Activated CD4-positive, alpha-beta T cell treated with anti-CD3 and anti-CD28 coated beads for 48 hours (primary cell): ENCODE results near the gene OR5J2.
"Not testable (repeated sequence)": the region's sequence is repeated elsewhere in the genome, so short reads cannot be mapped to it uniquely, and the experiment has no call there.

ENCODE experiments used
- DNase-seq: peaks from one replicate; pipeline ENCODE4 v3.0.0-alpha.2; 2020

Gene OR5J2

GRCh38 chr11:56176318-56176717, at the start of gene OR5J2:
Gene OR5J2, plus strand, starts transcription at chr11:56176618. Its CDS starts 0 bp downstream, at chr11:56176618.
- DNase-seq, result no peak

- no peak for DNase-seq
These were observed 36.2 kb upstream of the OR5J2 start, which contains the start of gene OR8J3 for GRCh38 chr11:56140151-56140661. Gene OR8J3, minus strand, starts transcription at chr11:56140201. Its CDS starts 2,483 bp downstream, at chr11:56137718.

GRCh38 chr11:56143681-56144080, 32.7 kb upstream of the OR5J2 start:
- DNase-seq, result not testable (repeated sequence)

GRCh38 chr11:56151376-56151775, 25.0 kb upstream of the OR5J2 start:
- no peak for DNase-seq

DNA sequence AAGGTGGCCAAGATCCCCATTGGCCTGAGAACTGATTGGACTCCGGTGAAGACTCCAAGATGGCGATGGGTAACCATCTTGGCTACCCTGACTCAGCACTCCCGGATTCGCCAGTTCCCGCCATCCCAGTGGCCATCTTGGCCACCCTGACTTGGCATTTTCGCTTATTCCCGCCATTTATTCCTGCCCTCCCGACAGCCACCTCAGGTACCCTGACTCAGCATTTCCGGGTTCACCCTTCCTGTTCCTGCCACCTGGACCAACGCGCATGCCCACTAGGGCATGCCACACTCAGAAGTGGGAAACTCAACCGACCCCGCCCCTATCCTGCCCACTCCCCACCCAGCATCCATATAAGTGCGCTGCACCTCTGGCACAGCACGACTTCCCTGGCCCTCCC, 24.1 kb upstream of the OR5J2 start:
- DNase-seq, result no peak

- no peak for DNase-seq
These were observed 16.2 kb upstream of the OR5J2 start, which contains the start of gene OR8K5 for GRCh38 chr11:56160217-56160616. Gene OR8K5, minus strand, starts transcription at chr11:56160317. Its CDS starts 0 bp downstream, at chr11:56160317.

DNA sequence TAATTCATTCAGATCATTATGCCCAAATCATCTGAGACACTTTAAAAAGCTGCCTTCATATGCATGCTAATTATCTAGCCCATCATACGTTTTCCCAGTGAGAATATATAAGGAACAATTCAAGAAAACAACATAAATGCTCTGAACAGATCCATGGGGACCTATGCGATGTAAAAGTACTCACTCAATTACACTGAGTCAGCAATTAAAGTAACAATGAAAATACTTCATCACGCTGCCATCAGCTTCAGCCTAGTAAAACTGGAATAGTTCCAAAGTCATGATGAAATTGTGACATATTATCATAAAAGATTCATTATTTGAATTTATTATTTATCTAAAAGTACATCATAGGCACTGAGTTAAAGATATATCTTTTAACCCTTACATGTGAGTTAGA, 12.6 kb upstream of the OR5J2 start:
- DNase-seq, result no peak

- DNase-seq, result no peak
These were observed 4.1 kb upstream of the OR5J2 start for GRCh38 chr11:56172256-56172830.

DNA sequence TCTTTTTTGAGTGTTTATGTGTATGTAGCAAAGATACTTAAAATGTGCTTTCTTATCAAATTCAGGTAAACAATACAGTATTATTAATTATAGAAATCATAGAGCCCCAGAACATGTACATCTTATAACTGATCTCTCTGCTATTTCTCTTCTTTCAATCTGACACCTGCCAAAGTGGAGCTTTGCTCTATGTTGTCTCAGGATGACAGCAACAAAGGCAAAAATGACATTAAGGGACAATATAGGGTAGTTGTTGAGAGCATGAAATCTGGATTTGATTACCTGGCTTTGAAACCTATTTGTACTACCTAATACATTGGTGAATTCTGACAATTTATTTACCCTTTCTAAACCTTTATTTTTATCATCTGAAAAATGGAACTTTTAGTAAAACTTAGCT, 7.0 kb downstream of the OR5J2 start:
- DNase-seq, result no peak

- no peak for DNase-seq
These were observed 12.2 kb downstream of the OR5J2 start for GRCh38 chr11:56188602-56189001.

DNA sequence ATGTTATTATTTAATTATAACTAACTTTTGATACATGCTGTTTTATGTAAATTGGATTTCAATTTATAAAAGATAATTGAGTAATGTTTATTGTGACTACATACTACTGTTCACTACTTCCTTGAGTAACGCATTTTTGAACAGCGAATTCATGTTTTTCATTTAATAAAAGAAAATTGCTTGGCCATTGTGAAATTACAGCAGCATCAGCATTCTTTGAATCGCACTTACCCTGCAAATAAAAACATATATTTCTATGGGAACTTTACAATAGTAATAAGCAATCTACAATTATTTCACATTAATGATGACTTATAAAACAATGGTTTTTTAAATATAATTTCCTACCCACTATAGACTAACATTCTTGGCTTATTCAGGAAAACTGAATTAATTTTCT, 20.3 kb downstream of the OR5J2 start:
- DNase-seq, result no peak

- no peak for DNase-seq
These were observed 20.9 kb downstream of the OR5J2 start for GRCh38 chr11:56197367-56197766.

GRCh38 chr11:56207790-56208189, 31.4 kb downstream of the OR5J2 start:
- DNase-seq, result no peak

- DNase-seq, result no peak
These were observed 38.1 kb downstream of the OR5J2 start for GRCh38 chr11:56214537-56214936.

GRCh38 chr11:56219735-56220134, 43.3 kb downstream of the OR5J2 start:
- not testable (repeated sequence) for DNase-seq
